Measurements from ENCODE around the gene SUCLG1.

Gene SUCLG1

DNA sequence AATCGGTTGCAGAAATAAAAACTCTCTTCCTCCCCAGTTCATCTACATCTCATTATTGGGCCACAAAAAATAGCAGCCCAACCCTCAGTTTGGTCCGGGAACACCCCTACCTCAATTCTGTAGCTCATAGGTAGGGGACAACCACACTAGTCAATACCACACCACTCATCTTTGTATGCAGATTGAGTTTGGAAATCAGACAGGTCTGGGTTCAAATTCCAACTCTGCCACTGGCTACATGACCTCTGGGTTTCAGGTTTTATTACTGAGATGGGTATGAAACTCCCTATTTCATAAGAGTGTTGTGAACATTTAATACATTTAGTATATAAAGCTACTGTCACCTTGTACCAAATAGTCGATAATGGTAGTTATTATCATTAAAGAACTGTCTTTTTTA lies 2.2 kb upstream of the SUCLG1 start:
- no peak for DNase-seq (ENCODE audit: low read depth in 2 of 2)

DNA sequence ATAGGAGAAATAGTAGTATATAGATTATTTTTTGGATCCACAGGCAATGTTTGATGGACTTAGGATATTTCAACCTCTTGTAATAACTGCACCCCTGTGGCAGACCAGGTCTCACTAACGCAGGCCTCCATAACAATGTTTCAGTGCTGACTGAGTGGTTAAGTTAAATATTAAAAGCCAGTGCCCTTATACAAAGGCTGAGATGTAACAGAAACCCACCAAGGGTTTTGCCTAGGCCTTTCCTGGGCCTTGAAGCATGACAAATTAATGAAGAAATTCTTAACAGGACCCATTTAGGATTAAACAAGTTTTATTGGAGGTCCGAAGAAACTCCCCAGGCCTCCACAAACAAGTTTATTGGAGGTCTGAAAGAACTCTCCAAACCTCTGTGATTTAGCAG lies 1.6 kb upstream of the SUCLG1 start:
- no peak for DNase-seq (ENCODE audit: low read depth in 2 of 2)

DNA sequence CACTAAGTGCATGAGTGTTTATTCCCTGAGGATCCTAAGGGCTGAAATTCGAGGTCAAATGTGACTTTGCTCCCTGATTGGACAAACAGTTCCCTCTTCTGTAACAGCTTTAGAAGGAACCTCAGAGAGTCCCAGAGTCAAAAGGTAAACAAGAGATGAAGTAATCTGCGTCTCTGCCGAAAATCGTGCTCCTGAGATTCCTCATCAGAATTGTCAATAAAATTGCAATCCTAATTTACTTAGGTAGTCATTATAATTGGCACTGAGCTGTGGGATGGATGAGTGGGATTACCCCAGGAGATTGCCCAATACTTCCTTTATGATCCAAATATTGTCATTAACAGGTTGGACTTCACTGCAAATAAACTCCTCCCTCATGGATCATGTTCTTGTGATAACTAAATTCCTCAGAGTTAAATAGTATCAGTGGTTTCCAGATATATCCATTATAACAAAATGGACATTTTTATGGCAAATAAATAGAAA lies 907 bp upstream of the SUCLG1 start:
- no peak for DNase-seq (ENCODE audit: low read depth in 2 of 2)

DNA sequence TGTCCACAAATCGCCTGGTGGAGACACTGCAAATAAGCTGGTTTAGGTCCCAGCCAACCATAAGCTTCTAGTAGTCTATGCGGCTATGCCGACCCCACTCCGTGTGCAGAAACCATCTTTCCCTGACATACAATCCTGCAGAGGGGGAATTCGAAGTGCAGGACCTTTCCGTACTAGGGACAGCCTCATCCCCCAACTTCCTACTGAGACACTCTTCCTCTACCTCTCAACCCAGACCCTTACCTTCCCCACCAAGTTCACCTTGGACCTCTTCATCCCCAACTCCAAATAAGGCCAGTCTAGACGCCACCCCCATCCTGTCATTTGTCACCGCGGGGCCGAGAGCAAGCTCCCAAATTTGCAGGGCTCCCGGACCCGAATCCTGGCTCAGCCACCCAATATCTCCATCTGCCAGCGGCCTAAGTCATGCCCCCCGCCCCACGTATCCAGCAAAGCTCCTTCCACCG lies 496 bp downstream of the SUCLG1 start:
- no peak for DNase-seq (ENCODE audit: low read depth in 2 of 2)

DNA sequence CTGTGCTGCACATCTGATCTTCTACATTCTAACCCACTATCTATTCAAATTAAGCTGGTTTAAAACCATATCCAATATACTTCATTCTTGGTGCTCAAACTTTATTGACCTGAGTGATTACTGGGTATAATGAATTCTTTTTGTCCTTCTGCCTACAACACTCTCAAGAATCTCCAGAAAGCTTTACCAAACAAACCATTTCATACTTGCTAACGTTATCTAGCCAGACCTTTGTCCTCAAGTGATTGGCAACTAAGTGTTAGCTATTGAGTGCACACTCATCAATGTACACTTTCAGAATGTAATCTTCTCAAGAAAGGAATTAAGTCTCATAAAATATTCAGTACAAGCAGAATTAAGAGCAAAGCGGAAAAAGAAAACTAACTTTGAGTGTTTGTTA lies 1.4 kb downstream of the SUCLG1 start:
- no peak for DNase-seq (ENCODE audit: low read depth in 2 of 2)

DNA sequence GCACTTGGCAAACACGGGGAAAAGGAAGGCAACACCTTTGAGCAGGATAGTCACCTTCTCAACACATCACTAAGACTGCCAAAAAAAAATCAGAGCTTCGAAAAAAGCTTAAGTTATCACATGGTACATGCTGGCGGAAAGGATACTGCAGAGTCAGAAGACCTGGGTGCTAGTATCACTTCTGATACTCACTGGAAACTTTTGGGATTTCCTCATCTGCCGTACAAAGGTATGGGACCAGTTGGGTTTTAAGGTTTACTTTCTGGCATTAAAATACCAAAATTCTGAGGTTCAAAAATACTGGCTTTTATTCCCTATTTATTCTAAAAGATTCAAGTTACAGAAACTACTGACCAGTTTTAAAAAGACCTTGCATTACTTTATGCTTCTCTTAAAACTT lies 2.9 kb downstream of the SUCLG1 start:
- DNase-seq (ENCODE audit: low read depth in 2 of 2) = no peak

DNA sequence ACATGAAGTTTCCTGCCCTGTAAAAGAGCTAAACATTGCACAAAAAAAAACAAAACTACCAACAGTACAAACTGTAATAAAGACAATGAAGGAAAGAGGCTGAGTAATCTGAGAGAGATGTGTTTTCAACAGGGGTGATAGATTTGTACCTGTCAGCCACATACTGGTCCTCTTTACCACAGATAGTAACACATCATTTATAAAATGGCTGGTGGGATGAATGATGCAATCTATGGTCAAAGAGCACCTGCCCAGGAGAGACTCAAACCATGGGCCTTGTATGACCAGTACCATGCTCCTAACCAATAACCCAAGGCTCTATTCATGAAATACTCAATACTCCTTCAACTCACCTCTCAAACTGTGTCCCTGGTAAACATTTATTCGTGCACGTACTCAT lies 4.5 kb downstream of the SUCLG1 start:
- no peak for DNase-seq (ENCODE audit: low read depth in 2 of 2)

DNA sequence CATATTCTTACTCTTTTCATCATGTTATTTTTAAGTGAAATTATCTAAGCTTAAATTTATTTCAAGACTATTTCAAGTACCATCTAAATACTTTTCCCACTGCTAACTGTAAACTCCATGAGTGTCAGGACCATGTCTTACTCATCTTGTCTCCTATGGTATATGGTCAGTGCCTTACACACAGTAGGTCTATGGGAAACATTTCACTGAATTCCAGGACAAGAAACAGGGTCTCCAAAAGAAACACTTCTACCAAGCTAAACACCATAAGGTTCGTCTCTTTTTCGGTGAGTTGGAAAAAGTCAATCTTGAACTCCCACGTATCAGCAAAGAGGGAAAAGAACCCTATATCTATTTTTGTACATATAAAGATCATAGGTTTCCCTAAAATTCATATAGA lies 6.5 kb downstream of the SUCLG1 start:
- DNase-seq (ENCODE audit: low read depth in 2 of 2) = no peak

DNA sequence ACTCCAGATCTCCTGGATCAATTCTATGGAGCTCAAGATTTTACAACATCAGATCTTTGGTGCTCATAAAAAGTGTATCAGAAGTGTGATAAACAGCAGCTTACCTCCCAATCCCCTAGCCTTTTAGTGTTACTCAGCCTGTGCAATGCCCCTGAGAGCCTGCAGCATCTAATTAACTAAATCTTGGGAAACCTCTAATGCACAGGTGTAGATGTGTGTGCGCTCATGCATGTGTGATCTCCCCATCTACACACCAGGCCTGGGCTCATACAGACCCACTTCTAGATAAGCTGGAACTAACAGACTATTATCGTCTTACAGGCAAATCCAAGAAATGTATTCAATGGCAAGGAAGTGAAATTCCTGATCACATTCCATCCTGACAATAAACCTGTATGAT lies 7.5 kb downstream of the SUCLG1 start:
- no peak for DNase-seq (ENCODE audit: low read depth in 2 of 2)

DNA sequence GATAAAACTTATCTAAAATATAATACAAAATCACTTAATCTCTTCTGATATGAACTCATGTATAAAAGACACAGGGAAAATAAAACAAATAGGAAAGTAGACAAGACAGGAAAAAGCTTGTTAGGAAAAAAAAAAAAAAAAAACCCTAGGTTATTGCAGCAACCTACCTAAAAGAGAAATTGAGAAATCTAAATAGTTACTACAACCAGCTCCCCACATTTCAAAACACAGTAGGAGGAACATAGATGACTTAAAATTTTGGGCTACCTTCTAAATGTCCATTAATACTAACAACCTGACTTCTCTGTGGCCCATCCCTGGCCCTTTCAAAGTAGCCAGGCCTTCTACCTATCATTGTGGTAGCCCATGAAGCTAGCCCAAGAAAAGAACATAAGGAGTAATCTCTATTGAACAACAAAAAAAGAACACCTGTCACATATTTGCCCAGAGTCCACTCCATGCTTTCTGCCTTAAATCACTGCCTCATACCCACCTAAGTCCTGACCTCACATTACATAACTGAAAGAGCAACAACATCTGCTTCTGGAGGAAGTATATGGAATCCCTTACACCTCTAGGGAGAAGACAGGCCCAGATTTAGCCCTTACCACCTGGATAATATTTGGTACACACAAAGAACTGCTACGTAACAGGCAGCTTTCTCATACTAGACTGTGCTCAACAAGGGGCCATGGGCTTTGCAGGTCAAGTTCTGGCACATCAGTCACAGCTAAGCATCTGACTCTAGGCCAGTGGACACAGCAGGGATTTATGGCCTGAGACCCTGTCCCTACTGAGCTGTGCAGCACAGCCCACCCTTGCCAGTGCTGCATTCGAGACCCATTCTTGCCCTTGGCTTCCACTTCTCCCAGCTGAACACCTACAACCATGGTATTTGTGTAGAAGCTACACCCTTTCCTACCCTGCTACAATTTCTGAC lies 8.5 kb downstream of the SUCLG1 start:
- no peak for DNase-seq (ENCODE audit: low read depth in 2 of 2)

DNA sequence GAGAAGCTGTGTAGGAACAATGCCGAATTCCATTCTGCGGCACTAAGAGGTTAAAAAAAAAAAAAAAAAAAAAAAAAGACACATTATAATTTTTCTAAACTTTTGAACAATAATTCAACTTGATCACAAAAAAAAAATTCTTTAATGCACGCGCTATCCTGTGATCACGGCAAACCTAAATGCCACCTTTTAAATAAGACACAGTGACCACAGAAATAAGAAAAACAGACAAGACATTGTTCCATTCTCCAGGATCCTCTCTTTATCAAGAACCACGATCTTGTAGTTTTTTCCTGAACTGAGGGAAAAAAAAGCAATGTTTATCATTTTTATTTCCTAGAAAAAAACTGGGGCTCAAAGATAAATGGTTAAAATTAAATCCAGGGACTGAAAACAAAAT lies 9.4 kb downstream of the SUCLG1 start:
- DNase-seq (ENCODE audit: low read depth in 2 of 2) = no peak

DNA sequence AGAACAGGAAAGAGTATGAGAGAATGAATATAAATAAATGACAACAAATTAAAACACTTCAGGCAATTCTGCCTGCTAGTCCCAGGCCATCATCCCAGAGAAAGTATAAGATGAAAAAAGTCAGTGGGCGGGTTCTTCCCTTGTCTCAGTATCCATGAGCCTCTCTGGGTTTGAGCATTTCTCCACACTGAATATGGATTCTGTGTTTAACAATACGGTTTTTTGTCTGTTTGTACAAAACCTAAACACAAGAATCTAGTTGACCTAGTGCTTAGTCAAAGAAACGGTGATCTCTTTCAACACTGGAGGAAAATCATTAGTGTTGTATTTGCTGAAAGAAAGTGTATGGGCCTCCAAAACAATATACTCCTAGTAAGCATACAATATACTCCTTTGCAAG lies 10.0 kb downstream of the SUCLG1 start:
- DNase-seq (ENCODE audit: low read depth in 2 of 2) = no peak

DNA sequence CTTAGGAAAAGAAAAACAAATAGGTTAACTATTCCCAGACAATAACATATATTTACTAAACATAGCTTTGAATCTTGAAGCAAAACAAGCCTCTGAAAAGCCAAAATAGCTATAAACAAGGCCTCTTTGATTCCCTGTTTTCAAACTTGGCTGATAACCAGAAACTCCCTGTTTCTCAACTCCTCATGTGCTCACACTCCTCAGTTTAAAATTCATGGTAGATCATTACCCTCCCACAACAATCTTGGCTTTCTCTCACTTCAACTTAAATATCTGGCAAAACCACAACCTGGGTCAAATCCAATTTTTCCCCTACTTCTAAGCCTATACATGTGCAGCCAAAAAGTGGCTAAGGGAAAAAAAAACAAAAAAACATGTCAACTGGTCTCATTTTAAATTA lies 15.6 kb downstream of the SUCLG1 start:
- DNase-seq (ENCODE audit: low read depth in 2 of 2) = no peak

DNA sequence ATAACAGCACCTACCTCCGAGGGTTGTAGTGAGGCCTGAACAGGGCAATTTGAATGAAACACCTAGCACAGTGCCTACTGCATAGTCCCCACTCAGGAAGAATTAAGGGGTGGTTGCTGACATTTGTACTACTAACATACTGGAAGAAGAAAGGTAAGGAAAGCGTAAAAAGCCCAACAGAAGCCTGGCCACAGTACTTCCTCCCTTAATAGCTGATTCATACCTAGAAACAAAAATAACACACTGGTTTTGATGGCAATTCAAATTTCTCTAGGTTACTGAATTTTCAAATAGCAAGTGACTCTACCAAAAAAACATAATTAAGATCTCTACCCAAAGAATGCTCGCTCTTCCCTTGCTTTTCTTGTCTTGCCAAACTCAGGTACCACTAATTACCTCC lies 16.2 kb downstream of the SUCLG1 start:
- no peak for DNase-seq (ENCODE audit: low read depth in 2 of 2)

DNA sequence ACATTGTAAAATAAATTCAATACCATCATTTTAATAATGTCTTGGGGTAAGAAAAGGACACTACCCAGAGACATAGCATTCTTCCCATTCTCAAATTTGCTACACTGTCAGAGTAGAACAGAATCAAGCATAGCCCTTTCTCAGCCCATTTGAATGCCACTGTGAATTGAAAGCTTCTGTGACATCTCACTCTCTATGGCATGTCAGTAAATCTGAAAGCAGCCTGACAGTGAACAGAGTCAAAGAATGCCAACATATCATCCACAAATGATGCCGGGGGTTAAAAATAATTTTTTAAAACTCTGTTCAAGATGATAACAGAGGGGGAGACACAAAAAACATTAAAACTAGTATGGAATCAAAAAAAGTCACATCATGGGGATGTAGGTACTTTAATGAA lies 17.6 kb downstream of the SUCLG1 start:
- no peak for DNase-seq (ENCODE audit: low read depth in 2 of 2)

DNA sequence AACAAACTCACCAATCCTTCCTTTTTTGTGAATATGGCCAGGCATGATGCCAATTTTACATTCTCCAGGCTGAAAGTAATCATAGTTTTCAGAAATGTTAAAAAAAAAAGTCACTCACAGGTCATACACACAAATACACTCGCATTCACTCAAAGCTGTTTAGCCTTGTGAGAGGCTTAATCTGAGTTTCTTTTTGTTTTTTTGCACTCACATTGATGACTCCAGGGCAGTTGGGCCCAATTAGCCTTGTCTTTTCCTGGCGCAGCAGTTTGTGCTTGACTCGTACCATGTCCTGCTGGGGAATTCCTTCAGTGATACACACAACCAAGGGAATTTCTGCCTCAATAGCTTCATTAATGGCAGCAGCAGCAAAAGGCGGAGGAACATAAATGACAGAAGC lies 18.0 kb downstream of the SUCLG1 start:
- no peak for DNase-seq (ENCODE audit: low read depth in 2 of 2)

DNA sequence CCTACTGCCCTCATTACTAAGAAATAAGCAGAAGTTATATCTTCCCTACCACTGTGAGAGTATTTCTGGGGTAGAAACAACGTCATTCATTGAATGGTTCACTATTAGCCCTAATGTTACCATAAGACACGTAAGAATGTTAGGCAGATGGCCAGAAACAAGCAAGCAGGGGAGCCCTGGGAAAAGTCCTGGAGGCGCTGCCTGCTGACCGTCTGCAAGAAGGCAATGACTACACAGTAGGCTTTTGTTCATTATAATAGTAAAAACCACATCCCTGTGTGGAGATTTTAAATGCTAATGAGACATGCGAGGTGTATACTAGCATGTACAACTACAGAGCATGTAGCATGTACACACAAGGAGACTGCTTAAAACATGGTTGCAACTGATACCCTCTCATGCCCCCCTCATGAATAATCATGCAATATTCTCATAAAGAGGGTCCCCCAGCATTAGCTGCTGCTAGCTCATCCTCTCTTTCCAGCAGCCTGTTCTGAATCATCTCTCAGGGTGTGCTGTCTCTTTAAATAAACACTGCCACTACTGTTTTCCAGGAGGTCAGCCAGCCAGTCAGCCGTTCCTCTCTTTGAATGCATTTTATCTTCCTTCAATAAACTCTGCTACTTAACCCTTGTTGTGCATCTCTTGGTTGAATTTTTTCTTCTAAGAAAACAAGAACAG lies 23.6 kb downstream of the SUCLG1 start:
- DNase-seq (ENCODE audit: low read depth in 2 of 2) = no peak

DNA sequence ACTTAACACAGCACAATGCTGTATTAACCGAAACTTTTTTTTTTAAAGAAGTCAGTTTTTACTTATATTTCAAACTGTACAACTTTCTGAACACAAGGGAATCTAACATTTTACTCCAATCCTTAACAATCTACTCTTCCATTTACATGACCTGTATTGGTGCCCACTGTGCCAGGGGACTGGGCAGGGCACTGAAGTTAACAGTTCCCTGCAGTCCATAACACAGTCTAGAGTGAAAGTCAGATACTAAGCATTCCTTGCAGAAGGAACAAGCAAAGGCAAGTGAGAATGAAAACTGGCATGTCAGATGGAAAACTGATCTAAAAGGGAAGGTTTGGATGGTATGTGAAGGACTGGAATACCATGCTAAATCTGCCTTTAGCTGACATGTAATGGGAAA lies 29.8 kb downstream of the SUCLG1 start:
- no peak for DNase-seq (ENCODE audit: low read depth in 2 of 2)

DNA sequence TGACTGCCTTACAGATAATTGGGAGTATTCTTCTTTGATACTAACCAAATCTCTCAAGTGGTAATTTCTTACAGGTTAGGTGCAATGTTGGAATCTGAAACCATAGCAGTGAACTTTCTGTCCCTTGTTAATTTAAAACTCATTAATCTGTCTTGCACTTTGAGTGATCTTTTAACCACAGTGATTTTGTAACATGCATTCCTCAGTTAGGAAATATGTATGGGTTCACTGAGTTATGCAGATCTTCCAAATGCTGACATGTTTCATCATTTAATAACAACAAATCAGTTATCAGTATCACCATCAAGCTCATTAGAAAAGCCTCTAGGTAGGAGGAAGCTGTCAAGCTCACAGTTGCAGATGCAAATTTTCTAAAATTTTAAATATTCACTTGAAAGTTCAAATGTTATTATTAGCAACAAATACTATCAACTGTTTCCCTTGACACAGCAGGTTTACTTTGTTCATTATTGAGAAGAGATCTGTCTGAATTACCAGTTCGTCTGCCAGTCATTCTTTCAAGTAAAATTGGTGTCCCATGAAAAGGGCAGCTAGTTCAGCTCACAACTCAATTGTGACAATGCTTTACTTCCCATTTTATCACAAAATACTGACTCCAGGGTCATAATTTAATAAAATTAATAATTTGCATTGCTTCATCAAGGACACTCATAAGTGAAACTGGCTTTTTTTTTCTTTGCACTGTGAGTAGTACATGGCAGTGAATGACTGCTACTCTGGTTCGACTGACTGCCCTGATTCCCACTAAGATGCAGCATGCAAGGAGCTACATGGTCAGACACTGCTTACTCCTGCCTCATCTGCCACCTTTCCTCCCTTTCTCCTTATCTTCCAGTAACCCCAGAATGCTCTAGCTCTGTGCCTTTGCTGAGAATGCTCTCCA lies 31.6 kb downstream of the SUCLG1 start:
- no peak for DNase-seq (ENCODE audit: low read depth in 2 of 2)

DNA sequence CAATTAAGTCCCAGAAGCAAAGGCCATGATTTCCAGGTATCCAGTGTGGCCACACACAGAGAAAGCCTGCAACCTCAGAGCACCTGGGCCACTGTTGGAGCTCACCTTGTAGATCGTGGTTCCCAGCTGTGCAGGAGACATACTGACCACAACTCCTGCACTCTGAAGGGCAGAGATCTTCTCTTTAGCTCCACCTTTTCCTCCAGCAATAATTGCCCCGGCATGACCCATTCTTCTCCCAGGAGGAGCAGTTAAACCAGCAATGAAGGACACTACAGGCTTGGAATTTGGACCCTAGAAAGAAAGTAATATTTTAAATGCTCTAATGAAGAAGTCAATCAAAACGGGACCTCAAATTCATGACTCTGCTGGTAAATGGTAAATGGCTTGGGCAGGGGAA lies 33.8 kb downstream of the SUCLG1 start:
- no peak for DNase-seq (ENCODE audit: low read depth in 2 of 2)

DNA sequence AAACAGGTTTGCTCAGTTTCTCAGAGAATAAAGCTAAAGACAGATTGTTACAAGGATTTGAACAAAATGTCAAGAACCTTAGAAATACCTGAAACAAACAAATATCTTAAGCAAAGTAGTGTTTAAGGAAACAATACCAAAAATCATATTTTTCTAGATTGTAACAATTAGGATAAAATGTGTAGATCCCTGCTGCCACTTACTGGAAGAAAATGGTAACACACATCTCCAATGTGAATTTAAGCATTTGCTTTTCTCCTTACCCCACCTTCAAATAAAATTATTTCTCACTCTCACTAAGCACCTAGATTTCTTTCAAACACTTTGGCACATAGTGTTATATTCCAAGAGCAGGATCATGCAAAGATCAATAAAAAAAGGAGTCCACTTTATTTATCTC lies 34.9 kb downstream of the SUCLG1 start:
- DNase-seq (ENCODE audit: low read depth in 2 of 2) = no peak

DNA sequence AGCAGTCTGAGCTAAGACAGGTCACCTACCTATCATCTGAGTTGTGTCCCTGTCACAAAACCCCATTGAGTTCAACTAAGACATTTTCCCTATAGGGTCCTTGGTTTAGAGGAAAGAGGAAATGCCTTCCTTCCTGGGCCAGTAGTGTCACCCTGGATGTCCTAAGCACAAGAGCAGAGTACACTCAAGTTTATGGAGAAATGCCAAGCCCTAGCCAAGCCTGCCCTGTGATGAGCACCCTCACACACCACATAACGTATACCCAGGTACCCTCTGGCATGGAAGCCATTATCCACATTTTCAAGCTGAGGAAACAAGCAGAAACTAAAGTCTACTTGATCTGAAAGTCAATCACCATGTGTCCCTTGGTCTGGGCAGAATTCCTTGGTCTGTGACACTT lies 37.3 kb downstream of the SUCLG1 start:
- no peak for DNase-seq (ENCODE audit: low read depth in 2 of 2)
